GM23338 (cell line): ENCODE results near the gene STRA8. TPM values are rescaled to one million over a fixed set of nuclear protein-coding genes. Genes with fewer than 3 reads are reported as not detected.

Source experiments
- ATAC-seq: fragments of 200-7000 bp; cut with Tn5 transposase; 3 replicates; pipeline ENCODE4 v1.9.1; 2020
- DNase-seq: peaks from one replicate; pipeline ENCODE4 v3.0.0-alpha.2; 2015; ENCODE audit warnings: low spot score
- H2AFZ ChIP-seq: fragments of 200-600 bp; sonication (generic); 2 replicates; pipeline ENCODE4 v1.8.0; 2016; ENCODE audit warnings: antibody characterized with exemption, mild to moderate bottlenecking, moderate library complexity
- H3F3A ChIP-seq: fragments of 200-600 bp; sonication (generic); replicated peaks from 2 replicates; pipeline ENCODE4 v1.8.0; 2017; ENCODE audit warnings: antibody characterized with exemption, mixed run types, low read depth
- H3K27ac ChIP-seq: fragments of 200-600 bp; sonication (generic); 2 replicates; pipeline ENCODE4 v1.6.1; 2016; ENCODE audit warnings: low read depth
- H3K27me3 ChIP-seq: fragments of 200-600 bp; sonication (generic); 2 replicates; pipeline ENCODE4 v1.8.0; 2016; ENCODE audit warnings: mild to moderate bottlenecking, mixed run types, moderate library complexity; ENCODE audit not compliant: insufficient read depth
- H3K36me3 ChIP-seq: fragments of 200-600 bp; sonication (generic); 2 replicates; pipeline ENCODE4 v1.8.0; 2016; ENCODE audit warnings: mild to moderate bottlenecking; ENCODE audit not compliant: insufficient read depth
- H3K4me1 ChIP-seq: fragments of 200-600 bp; sonication (generic); 2 replicates; pipeline ENCODE4 v1.8.0; 2016; ENCODE audit warnings: mild to moderate bottlenecking, moderate library complexity; ENCODE audit not compliant: insufficient read depth
- H3K4me2 ChIP-seq: fragments of 200-600 bp; sonication (generic); 2 replicates; pipeline ENCODE4 v1.7.1; 2017; ENCODE audit warnings: mixed run types
- H3K4me3 ChIP-seq: fragments of 200-600 bp; sonication (generic); 2 replicates; pipeline ENCODE4 v1.6.1; 2016; ENCODE audit warnings: mixed run types
- H3K79me2 ChIP-seq: fragments of 200-600 bp; sonication (generic); replicated peaks from 2 replicates; pipeline ENCODE4 v1.8.0; 2017; ENCODE audit warnings: mild to moderate bottlenecking; ENCODE audit not compliant: insufficient read depth
- H3K9me2 ChIP-seq: fragments of 200-600 bp; sonication (generic); 2 replicates; pipeline ENCODE4 v1.8.0; 2017; ENCODE audit not compliant: insufficient read depth
- H4K20me1 ChIP-seq: fragments of 200-600 bp; sonication (generic); replicated peaks from 2 replicates; pipeline ENCODE4 v1.8.0; 2017; ENCODE audit warnings: mild to moderate bottlenecking; ENCODE audit not compliant: insufficient read depth
- H3K27ac Mint-ChIP-seq: 2 replicates; pipeline ENCODE4 v1.8.0; 2020; ENCODE audit warnings: inconsistent platforms, mild to moderate bottlenecking, moderate library complexity, mixed read lengths
- H3K27me3 Mint-ChIP-seq: 3 replicates; pipeline ENCODE4 v1.8.0; 2022; ENCODE audit warnings: low read depth, mild to moderate bottlenecking, moderate library complexity, mixed read lengths, inconsistent platforms; ENCODE audit not compliant: insufficient read depth, poor library complexity
- H3K36me3 Mint-ChIP-seq: 3 replicates; pipeline ENCODE4 v1.8.0; 2021; ENCODE audit warnings: low read depth, mild to moderate bottlenecking, inconsistent platforms, moderate library complexity, mixed read lengths
- H3K4me1 Mint-ChIP-seq: 3 replicates; pipeline ENCODE4 v1.8.0; 2020; ENCODE audit warnings: mild to moderate bottlenecking, inconsistent platforms, mixed read lengths
- H3K4me3 Mint-ChIP-seq: 3 replicates; pipeline ENCODE4 v1.8.0; 2021; ENCODE audit warnings: moderate library complexity, mild to moderate bottlenecking, inconsistent platforms, mixed read lengths
- H3K9me3 Mint-ChIP-seq: 3 replicates; pipeline ENCODE4 v1.8.0; 2020; ENCODE audit warnings: moderate library complexity, mild to moderate bottlenecking, inconsistent platforms, mixed read lengths
- CTCF ChIP-seq, 2 experiments: fragments of 200-600 bp in 1 of 2; sonication (generic) in 1 of 2; conservative IDR thresholded peaks; 2 replicates each; pipeline versions ENCODE4 v1.5.1 to v1.6.1; 2016 to 2017; ENCODE audit warnings: antibody characterized with exemption in 2 of 2, low read depth in 2 of 2, mild to moderate bottlenecking in 2 of 2, moderate library complexity in 1 of 2
- EZH2 ChIP-seq: fragments of 200-600 bp; sonication (generic); IDR thresholded peaks from one replicate; pipeline ENCODE4 v1.8.0; 2017; ENCODE audit warnings: antibody characterized with exemption, mild to moderate bottlenecking, low read depth; ENCODE audit not compliant: unreplicated experiment
- EZH2phosphoT487 ChIP-seq: fragments of 200-600 bp; sonication (generic); IDR thresholded peaks from one replicate; pipeline ENCODE4 v1.8.1; 2018; ENCODE audit warnings: antibody characterized with exemption; ENCODE audit not compliant: unreplicated experiment
- JUNB ChIP-seq: IDR thresholded peaks from one replicate; pipeline ENCODE4 v1.6.1; 2016; ENCODE audit warnings: antibody characterized with exemption; ENCODE audit not compliant: unreplicated experiment
- REST ChIP-seq: IDR thresholded peaks from one replicate; pipeline ENCODE4 v1.6.1; 2018; ENCODE audit warnings: antibody characterized with exemption; ENCODE audit not compliant: unreplicated experiment
- polyA plus RNA-seq: library from polyadenylated mRNA; unstranded; fragments of >200 nt; fragmentation: Nextera tagmentation; extraction: Ambion mirVana; gene quantifications from 2 replicates; pipeline ENCODE4 v1.2.1, GENCODE V29; 2016
- total RNA-seq: library from RNA; depleted of rRNA; stranded (reverse); fragments of >200 nt; shearing (Covaris generic); gene quantifications from 2 replicates; pipeline ENCODE4 v1.2.3, GENCODE V29; 2014

STRA8 gene
- total and polyA plus RNA-seq, 2 experiments from 2014 or later = not detected

- Histone ChIP-seq H4K20me1 (no peaks in the 10 kb centered on the region), H3K36me3 (no peaks in the 10 kb centered on the region), H3K4me1 (peaks cover 11% of the 10 kb centered on the region), H2AFZ (no peak overlapping the region), H3K4me2 (no peak overlapping the region), H3K27ac (no peak overlapping the region), H3K4me3 (no peak overlapping the region), H3K79me2 (no peaks in the 10 kb centered on the region), H3K9me2 (0 out of 2 replicates have a peak, but pooled peaks cover 5% of the 10 kb centered on the region), H3K27me3 (peaks cover 8% of the 10 kb centered on the region), H3F3A (no peaks in the 10 kb centered on the region)
- no peak overlapping the region for H3K27ac Mint-ChIP-seq
- no peaks in the 10 kb centered on the region; the same call in 2 of the 3 replicates for H3K4me1 Mint-ChIP-seq
- TF ChIP-seq JUNB (no peak), CTCF (conservative IDR thresholded peaks at IDR 0.05; ENCODE audit: low read depth in 2 of 2) (no peak), EZH2phosphoT487 (no peak)
- no peak overlapping the region for H3K4me3 Mint-ChIP-seq
- DNase-seq (no peak), ATAC-seq (no peak)
- H3K36me3 Mint-ChIP-seq = no peaks in the 10 kb centered on the region
- H3K9me3 Mint-ChIP-seq = peaks cover 3% of the 10 kb centered on the region; the same call in 2 of the 3 replicates
- peaks cover 11% of the 10 kb centered on the region for H3K27me3 Mint-ChIP-seq
Observed at GRCh38 chr7:135215180-135215579, 18.5 kb upstream of the STRA8 start.

GRCh38 chr7:135215698-135216097 lies 17.9 kb upstream of the STRA8 start:
- Mint-ChIP-seq H3K9me3 (peaks cover 8% of the 10 kb centered on the region), H3K4me1 (no peaks in the 10 kb centered on the region; the same call in 2 of the 3 replicates), H3K27me3 (peaks cover 6% of the 10 kb centered on the region), H3K36me3 (peaks cover 3% of the 10 kb centered on the region; the same call in 1 of the 3 replicates), H3K4me3 (no peak overlapping the region), H3K27ac (no peak overlapping the region)
- H3K4me1 ChIP-seq = peaks cover 6% of the 10 kb centered on the region
- 0 out of 2 replicates have a peak, but pooled peaks cover 5% of the 10 kb centered on the region for H3K9me2 ChIP-seq
- H3K79me2 ChIP-seq = no peaks in the 10 kb centered on the region
- no peak overlapping the region for H3K4me3 ChIP-seq
- H3K36me3 ChIP-seq = no peaks in the 10 kb centered on the region
- TF ChIP-seq REST = no peak
- TF ChIP-seq EZH2 = no peak
- DNase-seq = no peak
- H3K27me3 ChIP-seq = peaks cover 3% of the 10 kb centered on the region
- H4K20me1 ChIP-seq = no peaks in the 10 kb centered on the region
- ATAC-seq = no peak
- no peaks in the 10 kb centered on the region for H3F3A ChIP-seq
- no peak overlapping the region for H3K4me2 ChIP-seq
- no peak overlapping the region for H3K27ac ChIP-seq
- H2AFZ ChIP-seq = no peak overlapping the region
